Tibial nerve (tissue), 4 donors: ENCODE data around the gene TBXAS1. TPM values are rescaled to one million over a fixed set of nuclear protein-coding genes. Genes with fewer than 3 reads are reported as not detected.

Source experiments
- DNase-seq, 2 donors: peaks; one replicate each; pipeline ENCODE4 v3.0.0-alpha.2; 2019; ENCODE audit warnings: low spot score in 2 of 2
- H3K27ac ChIP-seq, 4 donors: fragments of 200-600 bp; sonication (generic) in 3 of 4; one replicate each; pipeline ENCODE4 v1.5.1; 2017 to 2019; ENCODE audit warnings: mild to moderate bottlenecking in 1 of 4
- H3K27me3 ChIP-seq, 2 donors: fragments of 200-600 bp; sonication (generic) in 1 of 2; one replicate each; pipeline versions ENCODE4 v1.5.1 to v1.6.0; 2017 to 2019
- H3K36me3 ChIP-seq, 3 donors: fragments of 200-600 bp; sonication (generic); one replicate each; pipeline ENCODE4 v1.5.1; 2018 to 2019
- H3K4me1 ChIP-seq, 4 donors: fragments of 200-600 bp; sonication (generic) in 3 of 4; one replicate each; pipeline ENCODE4 v1.5.1; 2017 to 2019
- H3K4me3 ChIP-seq, 4 donors: fragments of 200-600 bp; sonication (generic) in 3 of 4; one replicate each; pipeline ENCODE4 v1.5.1; 2017 to 2019; ENCODE audit warnings: mild to moderate bottlenecking in 1 of 4, moderate library complexity in 1 of 4
- H3K9me3 ChIP-seq, 4 donors: fragments of 200-600 bp; sonication (generic) in 3 of 4; one replicate each; pipeline ENCODE4 v1.5.1; 2017 to 2019
- CTCF ChIP-seq, 5 experiments: fragments of 200-600 bp in 3 of 5; fragments of 450-650 bp in 2 of 5; sonication (generic) in 3 of 5; IDR thresholded peaks; one replicate each; pipeline ENCODE4 v1.5.1; 2016 to 2019; ENCODE audit warnings: antibody characterized with exemption in 5 of 5, mild to moderate bottlenecking in 3 of 5, moderate library complexity in 2 of 5
- EP300 ChIP-seq, 2 donors: sonication (generic); formaldehyde crosslinking; IDR thresholded peaks; one replicate each; pipeline ENCODE4 v1.6.1; 2017; ENCODE audit warnings: antibody characterized with exemption in 2 of 2, mild to moderate bottlenecking in 1 of 2
- POLR2A ChIP-seq, 2 donors: fragments of 450-650 bp; IDR thresholded peaks; one replicate each; pipeline ENCODE4 v1.6.1; 2017; ENCODE audit warnings: antibody characterized with exemption in 2 of 2, mild to moderate bottlenecking in 2 of 2, moderate library complexity in 2 of 2
- WGBS, 2 donors: methylation state at CpG; one replicate each; pipeline ENCODE4 v1.1.5; 2018; 5-methylcytosine and 5-hydroxymethylcytosine counted together
- total RNA-seq, 4 donors: library from RNA; depleted of rRNA; stranded (reverse); fragments of >200 nt; gene quantifications; one replicate each; pipeline ENCODE4 v1.1.0, GENCODE V29; 2016

TBXAS1 gene
- total RNA-seq, 4 donors from 2014 or later = 19.0 to 80.4 (median 30.5) TPM

GRCh38 chr7:139854803-139855497 lies 25.9 kb downstream of the TBXAS1 start:
- H3K27me3 ChIP-seq = no peaks in the 10 kb centered on the region
- WGBS, 2 donors = 76 to 80% methylated on average over 4 of the region's 4 CpGs
- no peaks in the 10 kb centered on the region for H3K9me3 ChIP-seq
- no peak overlapping the region for H3K4me3 ChIP-seq
- DNase-seq = no peak
- H3K36me3 ChIP-seq = no peaks in the 10 kb centered on the region
- H3K4me1 ChIP-seq = peaks cover 0 to 11% (median 0%) of the 10 kb centered on the region in 4 donors
- peak overlapping the region in 1 of 4 donors; percentile 52 for H3K27ac ChIP-seq
- no peak for TF ChIP-seq EP300 (IDR thresholded peaks at IDR 0.05)
- TF ChIP-seq POLR2A (IDR thresholded peaks at IDR 0.05) = no peak
- TF ChIP-seq CTCF (IDR thresholded peaks at IDR 0.05) = no peak

GRCh38 chr7:139855498-139856270 lies 26.6 kb downstream of the TBXAS1 start:
- H3K27ac ChIP-seq = peak overlapping the region in 1 of 4 donors; percentile 52
- WGBS, 2 donors = 49 to 65% methylated on average over 9 of the region's 9 CpGs

GRCh38 chr7:139857791-139858190 lies 28.7 kb downstream of the TBXAS1 start:
- Histone ChIP-seq H3K36me3 (no peaks in the 10 kb centered on the region), H3K27ac (no peak overlapping the region), H3K4me3 (no peak overlapping the region), H3K4me1 (peaks cover 0 to 11% (median 0%) of the 10 kb centered on the region in 4 donors), H3K9me3 (no peaks in the 10 kb centered on the region), H3K27me3 (no peaks in the 10 kb centered on the region)
- WGBS, 2 donors = 86 to 93% methylated on average over 3 of the region's 3 CpGs
- no peak for DNase-seq
- TF ChIP-seq CTCF (IDR thresholded peaks at IDR 0.05) = no peak
- no peak for TF ChIP-seq EP300 (IDR thresholded peaks at IDR 0.05)
- no peak for TF ChIP-seq POLR2A (IDR thresholded peaks at IDR 0.05)

More at GRCh38 chr7:139855498-139856270, 26.6 kb downstream of the TBXAS1 start:
- peaks cover 0 to 11% (median 0%) of the 10 kb centered on the region in 4 donors for H3K4me1 ChIP-seq
- no peaks in the 10 kb centered on the region for H3K36me3 ChIP-seq
- H3K27me3 ChIP-seq = no peaks in the 10 kb centered on the region
- H3K4me3 ChIP-seq = no peak overlapping the region
- no peak for TF ChIP-seq CTCF (IDR thresholded peaks at IDR 0.05)
- TF ChIP-seq EP300 (IDR thresholded peaks at IDR 0.05) = peak in 1 of 2 donors; percentile 73
- DNase-seq = no peak
- no peaks in the 10 kb centered on the region for H3K9me3 ChIP-seq

- no peak overlapping the region for H3K4me3 ChIP-seq
- H3K27ac ChIP-seq = peak overlapping the region in 2 of 4 donors; percentile 22 to 62
- H3K27me3 ChIP-seq = no peaks in the 10 kb centered on the region
- peaks cover 0 to 11% (median 0%) of the 10 kb centered on the region in 4 donors for H3K9me3 ChIP-seq
- WGBS, 2 donors = 42 to 57% methylated on average over 4 of the region's 4 CpGs
- no peaks in the 10 kb centered on the region for H3K36me3 ChIP-seq
- no peaks in the 10 kb centered on the region for H3K4me1 ChIP-seq
- TF ChIP-seq EP300 (IDR thresholded peaks at IDR 0.05) (peak in 1 of 2 donors; percentile 15), POLR2A (IDR thresholded peaks at IDR 0.05) (no peak), CTCF (IDR thresholded peaks at IDR 0.05) (no peak)
- peak in 1 of 2 donors; percentile 27 for DNase-seq
Measured at GRCh38 chr7:139860090-139860775, 31.2 kb downstream of the TBXAS1 start.
